Right lobe of liver (tissue), 6 donors: ENCODE results near the gene PRR22. TPM values are rescaled to one million over a fixed set of nuclear protein-coding genes. Genes with fewer than 3 reads are reported as not detected.
A peak's percentile ranks its signal among the peaks of the same experiment; 100 is the strongest.

Experiments used
- ATAC-seq, 4 donors: fragments of 200-7000 bp; cut with Tn5 transposase; one replicate each; pipeline ENCODE4 v1.9.1; 2020; ENCODE audit warnings: mild to moderate bottlenecking in 4 of 4, moderate library complexity in 4 of 4
- DNase-seq, 3 donors: peaks; one replicate each; pipeline ENCODE4 v3.0.0-alpha.2; 2020
- H3K27ac ChIP-seq, 3 donors: fragments of 200-600 bp; one replicate each; pipeline ENCODE4 v1.8.0; 2022
- H3K27me3 ChIP-seq, 2 donors: fragments of 200-600 bp; one replicate each; pipeline ENCODE4 v1.8.0; 2022
- H3K36me3 ChIP-seq, 4 donors: fragments of 200-600 bp; sonication (generic) in 1 of 4; one replicate each; pipeline versions ENCODE4 v1.5.1 to v1.8.0; 2017 to 2022; ENCODE audit warnings: control low read depth in 1 of 4
- H3K4me1 ChIP-seq, 4 donors: fragments of 200-600 bp; sonication (generic) in 1 of 4; one replicate each; pipeline versions ENCODE4 v1.5.1 to v1.8.0; 2017 to 2022; ENCODE audit warnings: control low read depth in 1 of 4
- H3K4me3 ChIP-seq, 3 donors: fragments of 200-600 bp; one replicate each; pipeline ENCODE4 v1.8.0; 2022
- H3K9me3 ChIP-seq, 4 donors: fragments of 200-600 bp; sonication (generic) in 1 of 4; one replicate each; pipeline versions ENCODE4 v1.5.1 to v1.8.0; 2017 to 2022; ENCODE audit warnings: control low read depth in 1 of 4
- CTCF ChIP-seq, 4 donors: fragments of 200-600 bp in 3 of 4; fragments of 450-650 bp in 1 of 4; IDR thresholded peaks; one replicate each; pipeline versions ENCODE4 v1.5.1 to v1.8.0; 2016 to 2022; ENCODE audit warnings: antibody characterized with exemption in 4 of 4, mild to moderate bottlenecking in 2 of 4
- POLR2A ChIP-seq: fragments of 450-650 bp; IDR thresholded peaks from one replicate; pipeline ENCODE4 v1.6.1; 2017; ENCODE audit warnings: antibody characterized with exemption, mild to moderate bottlenecking
- WGBS: methylation state at CpG from one replicate; pipeline ENCODE4 v1.1.6; 2018; ENCODE audit warnings: low coverage, low lambda C conversion rate; ENCODE audit not compliant: insufficient coverage; ENCODE audit errors: missing lambda C conversion rate; 5-methylcytosine and 5-hydroxymethylcytosine counted together
- intact Hi-C, 2 donors: fragments of 100-400 bp; cut with DNase I; formaldehyde crosslinking; loops; one replicate each; pipeline versions ENCODE4 v1.11.2 to v1.14.1; 2022
- total RNA-seq, 6 experiments: library from RNA; depleted of rRNA in 2 of 6; stranded (reverse); fragments of >200 nt in 2 of 6; fragmentation: NEBNext Ultra II Directional in 3 of 6; extraction: Animal tissue kit (Norgen Biotek cat#: 25700) in 3 of 6; gene quantifications; one replicate each; pipeline versions ENCODE4 v1.1.0 to v1.2.4, GENCODE V29; 2016 to 2023
- donor health status: DM: no; HTN: yes; CAD: no.
- donor health status: DM: no; HTN: no; CAD: no.
- donor health status: DM: no; HTN: no; CAD: no.
- donor health status: DM: no; HTN: yes; CAD: no.
- donor health status: DM: no; HTN: yes; CAD: no.

The PRR22 gene
- total RNA-seq, 6 experiments from 2014 or later, result 1.7 to 3.3 (median 2.1) TPM

- intact Hi-C loops, result no loop called here
- Histone ChIP-seq H3K4me1 (peaks cover 0 to 13% (median 4%) of the 10 kb centered on the region in 4 donors), H3K9me3 (no peaks in the 10 kb centered on the region), H3K36me3 (no peaks in the 10 kb centered on the region), H3K27ac (peak overlapping the region in 1 of 3 donors; percentile 83), H3K27me3 (no peaks in the 10 kb centered on the region), H3K4me3 (no peak overlapping the region)
- DNase-seq, result no peak
- TF ChIP-seq CTCF (IDR thresholded peaks at IDR 0.05), result no peak
- TF ChIP-seq POLR2A, result no peak
- WGBS, result 66% methylated on average over 3 of the region's 34 CpGs
- no peak for ATAC-seq
Observed at GRCh38 chr19:5829567-5830310, 45.2 kb upstream of the PRR22 start.

GRCh38 chr19:5828661-5829566, 44.4 kb upstream of the PRR22 start:
- peak overlapping the region; percentile 50 to 63 (median 59) for H3K4me3 ChIP-seq
- H3K9me3 ChIP-seq, result no peaks in the 10 kb centered on the region
- H3K36me3 ChIP-seq, result no peaks in the 10 kb centered on the region
- no peak for TF ChIP-seq CTCF (IDR thresholded peaks at IDR 0.05)
- no peak for TF ChIP-seq POLR2A
- intact Hi-C loops, result no loop called here
- H3K27ac ChIP-seq, result peak overlapping the region; percentile 71 to 83 (median 76)
- WGBS, result 18% methylated on average over 3 of the region's 47 CpGs
- ATAC-seq (peak in 2 of 4 donors; percentile 1 to 27), DNase-seq (peak in 1 of 3 donors; percentile 67)
- H3K27me3 ChIP-seq, result no peaks in the 10 kb centered on the region
- peaks cover 0 to 13% (median 4%) of the 10 kb centered on the region in 4 donors for H3K4me1 ChIP-seq

GRCh38 chr19:5827891-5828660, 43.5 kb upstream of the PRR22 start:
- 0% methylated on average over 11 of the region's 91 CpGs for WGBS

More at GRCh38 chr19:5827891-5828660, 43.5 kb upstream of the PRR22 start:
- Histone ChIP-seq H3K27ac (peak overlapping the region; percentile 71 to 83 (median 76)), H3K4me3 (peak overlapping the region; percentile 50 to 63 (median 59)), H3K27me3 (no peaks in the 10 kb centered on the region), H3K4me1 (peaks cover 0 to 13% (median 4%) of the 10 kb centered on the region in 4 donors), H3K36me3 (no peaks in the 10 kb centered on the region), H3K9me3 (no peaks in the 10 kb centered on the region)
- peak; percentile 69 to 83 (median 78) for ATAC-seq
- TF ChIP-seq CTCF (IDR thresholded peaks at IDR 0.05) (peak in 1 of 4 donors; percentile 5), POLR2A (peak; percentile 99)
- peak; percentile 94 to 95 (median 94) for DNase-seq
- intact Hi-C loops, result no loop called here
